ENCODE data around the gene RNF207.
"Not testable (repeated sequence)": the region's sequence is repeated elsewhere in the genome, so short reads cannot be mapped to it uniquely, and the experiment has no call there.

Gene RNF207

GRCh38 chr1:6200188-6200809 is 5.6 kb upstream of the RNF207 start:
- no peak for DNase-seq

GRCh38 chr1:6202256-6202655 is 3.7 kb upstream of the RNF207 start:
- DNase-seq, result no peak

- DNase-seq, result no peak
These were observed 569 bp downstream of the RNF207 start for GRCh38 chr1:6206520-6206855.

- DNase-seq, result no peak
These were observed 1.4 kb downstream of the RNF207 start for GRCh38 chr1:6207075-6207885.

GRCh38 chr1:6207921-6208320 is 2.0 kb downstream of the RNF207 start:
- no peak for DNase-seq

- no peak for DNase-seq
These were observed 3.1 kb downstream of the RNF207 start for GRCh38 chr1:6208723-6209660.

GRCh38 chr1:6209661-6210580 is 4.0 kb downstream of the RNF207 start:
- DNase-seq, result no peak

- DNase-seq, result no peak
These were observed 4.9 kb downstream of the RNF207 start for GRCh38 chr1:6210591-6211355.

- no peak for DNase-seq
These were observed 5.8 kb downstream of the RNF207 start for GRCh38 chr1:6211731-6212130.

GRCh38 chr1:6212193-6212959 is 6.5 kb downstream of the RNF207 start:
- no peak for DNase-seq

- no peak for DNase-seq
These were observed 12.7 kb downstream of the RNF207 start for GRCh38 chr1:6218375-6219164.

- not testable (repeated sequence) for DNase-seq
These were observed 13.7 kb downstream of the RNF207 start for GRCh38 chr1:6219641-6220040.

- DNase-seq, result no peak
These were observed 14.3 kb downstream of the RNF207 start for GRCh38 chr1:6220236-6220635.

GRCh38 chr1:6221210-6221784 is 15.4 kb downstream of the RNF207 start:
- no peak for DNase-seq

- DNase-seq, result no peak
These were observed 16.7 kb downstream of the RNF207 start for GRCh38 chr1:6222636-6223035.

GRCh38 chr1:6223617-6224016 is 17.7 kb downstream of the RNF207 start:
- DNase-seq, result no peak

- no peak for DNase-seq
These were observed 18.8 kb downstream of the RNF207 start for GRCh38 chr1:6224718-6225117.

GRCh38 chr1:6225651-6226050 is 19.7 kb downstream of the RNF207 start:
- DNase-seq, result no peak

GRCh38 chr1:6233376-6233775 is 27.5 kb downstream of the RNF207 start:
- no peak for DNase-seq
